Glomerular endothelial cell (primary cell): ENCODE measurements around the gene IL10RB. TPM values are rescaled to one million over a fixed set of nuclear protein-coding genes. Genes with fewer than 3 reads are reported as not detected.

Experiments
- DNase-seq: peaks from one replicate; pipeline ENCODE4 v3.0.0-alpha.2; 2011; ENCODE audit warnings: low read depth, low spot score; ENCODE audit errors: extremely low read depth
- total RNA-seq: library from RNA; depleted of rRNA; stranded (reverse); fragments of >200 nt; gene quantifications from 2 replicates; pipeline ENCODE4 v1.2.3, GENCODE V29; 2015

IL10RB gene
- total RNA-seq, 1 donor from 2014 or later, result 48.8 TPM

GRCh38 chr21:33262921-33263320, 3.2 kb upstream of the IL10RB start:
- DNase-seq, result no peak

- no peak for DNase-seq
Observed at GRCh38 chr21:33264561-33264960, 1.6 kb upstream of the IL10RB start.

- no peak for DNase-seq
Observed at GRCh38 chr21:33265664-33266049, 510 bp upstream of the IL10RB start.

GRCh38 chr21:33266789-33267135, 595 bp downstream of the IL10RB start:
- no peak for DNase-seq

GRCh38 chr21:33267250-33267649, 1.1 kb downstream of the IL10RB start:
- no peak for DNase-seq

- no peak for DNase-seq
Observed at GRCh38 chr21:33268393-33268736, 2.2 kb downstream of the IL10RB start.

- DNase-seq, result no peak
Observed at GRCh38 chr21:33268737-33269441, 2.7 kb downstream of the IL10RB start.

GRCh38 chr21:33270986-33271385, 4.8 kb downstream of the IL10RB start:
- DNase-seq, result no peak

GRCh38 chr21:33273044-33273443, 6.9 kb downstream of the IL10RB start:
- no peak for DNase-seq

- DNase-seq, result no peak
Observed at GRCh38 chr21:33278721-33279120, 12.6 kb downstream of the IL10RB start.

GRCh38 chr21:33279330-33279820, 13.2 kb downstream of the IL10RB start:
- no peak for DNase-seq

- no peak for DNase-seq
Observed at GRCh38 chr21:33281096-33281652, 15.0 kb downstream of the IL10RB start.

- no peak for DNase-seq
Observed at GRCh38 chr21:33283203-33283602, 17.0 kb downstream of the IL10RB start.

- no peak for DNase-seq
Observed at GRCh38 chr21:33286076-33286475, 19.9 kb downstream of the IL10RB start.

- no peak for DNase-seq
Observed at GRCh38 chr21:33286600-33287456, 20.7 kb downstream of the IL10RB start.

GRCh38 chr21:33289199-33289819, 23.1 kb downstream of the IL10RB start:
- DNase-seq, result no peak

- DNase-seq, result no peak
Observed at GRCh38 chr21:33290441-33290840, 24.3 kb downstream of the IL10RB start.

- DNase-seq, result no peak
Observed at GRCh38 chr21:33291686-33292085, 25.5 kb downstream of the IL10RB start.

- no peak for DNase-seq
Observed at GRCh38 chr21:33292724-33293123, 26.6 kb downstream of the IL10RB start.

- no peak for DNase-seq
Observed at GRCh38 chr21:33293136-33293535, 27.0 kb downstream of the IL10RB start.

GRCh38 chr21:33293811-33294216, 27.6 kb downstream of the IL10RB start:
- DNase-seq, result no peak
